OCI-M1 (cell line): ENCODE measurements around the gene MED29.

Source experiments
- DNase-seq: peaks from one replicate; lab custom pipeline; 2025; lab: John Stamatoyannopoulos, UW

The MED29 gene

GRCh38 chr19:39430675-39431593 is 39.8 kb downstream of the MED29 start:
- no peak for DNase-seq

- DNase-seq: no peak
Observed at GRCh38 chr19:39432677-39433025, 41.5 kb downstream of the MED29 start.

GRCh38 chr19:39433480-39434079 is 42.4 kb downstream of the MED29 start:
- DNase-seq: no peak

GRCh38 chr19:39434123-39435076 is 43.2 kb downstream of the MED29 start:
- no peak for DNase-seq

- peak; percentile 100 for DNase-seq
Observed at GRCh38 chr19:39435499-39436349, 44.5 kb downstream of the MED29 start, which contains the start of gene RPS16. Gene RPS16, minus strand, starts transcription at chr19:39435949. Its CDS starts 54 bp downstream, at chr19:39435895.

- DNase-seq: no peak
Observed at GRCh38 chr19:39436350-39436716, 45.2 kb downstream of the MED29 start.

- peak; percentile 12 for DNase-seq
Observed at GRCh38 chr19:39438270-39438934, 47.2 kb downstream of the MED29 start.

GRCh38 chr19:39444598-39445195 is 53.5 kb downstream of the MED29 start:
- no peak for DNase-seq

- peak; percentile 99 for DNase-seq
Observed at GRCh38 chr19:39445196-39446111, 54.3 kb downstream of the MED29 start, which contains the start of gene SUPT5H. Gene SUPT5H, plus strand, starts transcription at chr19:39445582. Its CDS starts 309 bp downstream, at chr19:39445891.

GRCh38 chr19:39446365-39447084 is 55.3 kb downstream of the MED29 start:
- no peak for DNase-seq

GRCh38 chr19:39448271-39448670 is 57.1 kb downstream of the MED29 start:
- DNase-seq: no peak

- no peak for DNase-seq
Observed at GRCh38 chr19:39449116-39449797, 58.1 kb downstream of the MED29 start.
